Esophagus squamous epithelium (tissue), 4 donors: ENCODE data around the gene DNAH1.

Experiments
- CTCF ChIP-seq, 6 experiments: fragments of 450-650 bp in 4 of 6; fragments of 200-600 bp in 2 of 6; sonication (generic) in 2 of 6; IDR thresholded peaks; one replicate each; pipeline ENCODE4 v1.5.1; 2016 to 2019; ENCODE audit warnings: antibody characterized with exemption in 6 of 6, mild to moderate bottlenecking in 4 of 6, moderate library complexity in 4 of 6
- POLR2A ChIP-seq, 4 donors: fragments of 450-650 bp; IDR thresholded peaks; one replicate each; pipeline ENCODE4 v1.6.1; 2017; ENCODE audit warnings: antibody characterized with exemption in 4 of 4, mild to moderate bottlenecking in 4 of 4, moderate library complexity in 3 of 4

- no peak for TF ChIP-seq CTCF (IDR thresholded peaks at IDR 0.05)
- TF ChIP-seq POLR2A (IDR thresholded peaks at IDR 0.05), result no peak
Observed at GRCh38 chr3:52423173-52423572, 107.1 kb downstream of the DNAH1 start.
